HTR-8/SVneo (cell line): ENCODE measurements around the gene LEPR.
"Not testable (repeated sequence)": the region's sequence is repeated elsewhere in the genome, so short reads cannot be mapped to it uniquely, and the experiment has no call there.

Experiments
- DNase-seq: peaks from one replicate; pipeline ENCODE4 v3.0.0; 2011; ENCODE audit warnings: low spot score, mixed read lengths; ENCODE audit not compliant: insufficient read length
- FAIRE-seq: peaks from 2 replicates; lab custom pipeline; 2011; peaks lifted over from hg19 to GRCh38; lab: Jason Lieb, UNC

Gene LEPR

GRCh38 chr1:65420590-65421350 lies at the start of gene LEPR, which contains the start of gene LEPROT:
Gene LEPR, plus strand, starts transcription at chr1:65420668. Its CDS starts 144,898 bp downstream, at chr1:65565566.
Gene LEPROT, plus strand, starts transcription at chr1:65420668. Its CDS starts 57 bp downstream, at chr1:65420725.
- peak; percentile 67 for DNase-seq

GRCh38 chr1:65371544-65371943 lies 48.9 kb upstream of the LEPR start:
- FAIRE-seq (no peak), DNase-seq (no peak)

More at GRCh38 chr1:65420590-65421350, at the start of gene LEPR, which contains the start of gene LEPROT:
- no peak for FAIRE-seq

GRCh38 chr1:65372557-65372956 lies 47.9 kb upstream of the LEPR start:
- FAIRE-seq, result no peak
- DNase-seq, result no peak

GRCh38 chr1:65377496-65378246 lies 42.8 kb upstream of the LEPR start:
- FAIRE-seq (no peak), DNase-seq (no peak)

GRCh38 chr1:65378247-65378946 lies 42.1 kb upstream of the LEPR start:
- no peak for FAIRE-seq
- no peak for DNase-seq

- not testable (repeated sequence) for DNase-seq, FAIRE-seq
Observed at GRCh38 chr1:65384426-65384825, 36.0 kb upstream of the LEPR start.

GRCh38 chr1:65386439-65386838 lies 34.0 kb upstream of the LEPR start:
- no peak for FAIRE-seq
- no peak for DNase-seq

- DNase-seq (no peak), FAIRE-seq (no peak)
Observed at GRCh38 chr1:65387821-65388220, 32.6 kb upstream of the LEPR start.

- DNase-seq (no peak), FAIRE-seq (no peak)
Observed at GRCh38 chr1:65388908-65389695, 31.4 kb upstream of the LEPR start.

- FAIRE-seq, result no peak
Observed at GRCh38 chr1:65392497-65392896, 28.0 kb upstream of the LEPR start.

GRCh38 chr1:65393347-65393746 lies 27.1 kb upstream of the LEPR start:
- DNase-seq (peak; percentile 38), FAIRE-seq (no peak)

More at GRCh38 chr1:65392497-65392896, 28.0 kb upstream of the LEPR start:
- DNase-seq, result no peak

GRCh38 chr1:65393928-65394327 lies 26.5 kb upstream of the LEPR start:
- FAIRE-seq (no peak), DNase-seq (no peak)

GRCh38 chr1:65395887-65396612 lies 24.4 kb upstream of the LEPR start:
- FAIRE-seq (peak; percentile 84), DNase-seq (no peak)

GRCh38 chr1:65398083-65398482 lies 22.4 kb upstream of the LEPR start:
- DNase-seq (no peak), FAIRE-seq (peak; percentile 40)

- no peak for FAIRE-seq
Observed at GRCh38 chr1:65399003-65399402, 21.5 kb upstream of the LEPR start.

GRCh38 chr1:65401612-65402011 lies 18.9 kb upstream of the LEPR start:
- DNase-seq (no peak), FAIRE-seq (no peak)

More at GRCh38 chr1:65399003-65399402, 21.5 kb upstream of the LEPR start:
- DNase-seq, result no peak

- FAIRE-seq, result no peak
- DNase-seq, result no peak
Observed at GRCh38 chr1:65404941-65405340, 15.5 kb upstream of the LEPR start.

- FAIRE-seq (no peak), DNase-seq (no peak)
Observed at GRCh38 chr1:65407877-65408276, 12.6 kb upstream of the LEPR start.

- FAIRE-seq (no peak), DNase-seq (no peak)
Observed at GRCh38 chr1:65409314-65409713, 11.2 kb upstream of the LEPR start.
